Measurements from ENCODE around the gene IL12A. TPM values are rescaled to one million over a fixed set of nuclear protein-coding genes. Genes with fewer than 3 reads are reported as not detected.

The IL12A gene
- total RNA-seq, 2 donors from 2014 or later: 0.25 to 0.69 TPM

- Histone ChIP-seq H3K27ac (no peak overlapping the region), H3K36me3 (no peaks in the 10 kb centered on the region), H3K27me3 (no peaks in the 10 kb centered on the region), H3K4me3 (no peak overlapping the region), H3K9ac (ENCODE audit: low read depth in 2 of 2, low read length in 2 of 2) (no peak overlapping the region), H3K4me1 (no peaks in the 10 kb centered on the region), H3K9me3 (no peaks in the 10 kb centered on the region)
- TF ChIP-seq, protein P1, sequence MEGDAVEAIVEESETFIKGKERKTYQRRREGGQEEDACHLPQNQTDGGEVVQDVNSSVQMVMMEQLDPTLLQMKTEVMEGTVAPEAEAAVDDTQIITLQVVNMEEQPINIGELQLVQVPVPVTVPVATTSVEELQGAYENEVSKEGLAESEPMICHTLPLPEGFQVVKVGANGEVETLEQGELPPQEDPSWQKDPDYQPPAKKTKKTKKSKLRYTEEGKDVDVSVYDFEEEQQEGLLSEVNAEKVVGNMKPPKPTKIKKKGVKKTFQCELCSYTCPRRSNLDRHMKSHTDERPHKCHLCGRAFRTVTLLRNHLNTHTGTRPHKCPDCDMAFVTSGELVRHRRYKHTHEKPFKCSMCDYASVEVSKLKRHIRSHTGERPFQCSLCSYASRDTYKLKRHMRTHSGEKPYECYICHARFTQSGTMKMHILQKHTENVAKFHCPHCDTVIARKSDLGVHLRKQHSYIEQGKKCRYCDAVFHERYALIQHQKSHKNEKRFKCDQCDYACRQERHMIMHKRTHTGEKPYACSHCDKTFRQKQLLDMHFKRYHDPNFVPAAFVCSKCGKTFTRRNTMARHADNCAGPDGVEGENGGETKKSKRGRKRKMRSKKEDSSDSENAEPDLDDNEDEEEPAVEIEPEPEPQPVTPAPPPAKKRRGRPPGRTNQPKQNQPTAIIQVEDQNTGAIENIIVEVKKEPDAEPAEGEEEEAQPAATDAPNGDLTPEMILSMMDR (IDR thresholded peaks at IDR 0.05): no peak
- no peak for DNase-seq
- intact Hi-C loops (cut with DNase I): no loop called here
Observed at GRCh38 chr3:159948429-159949144, 40.0 kb upstream of the IL12A start.

DNA sequence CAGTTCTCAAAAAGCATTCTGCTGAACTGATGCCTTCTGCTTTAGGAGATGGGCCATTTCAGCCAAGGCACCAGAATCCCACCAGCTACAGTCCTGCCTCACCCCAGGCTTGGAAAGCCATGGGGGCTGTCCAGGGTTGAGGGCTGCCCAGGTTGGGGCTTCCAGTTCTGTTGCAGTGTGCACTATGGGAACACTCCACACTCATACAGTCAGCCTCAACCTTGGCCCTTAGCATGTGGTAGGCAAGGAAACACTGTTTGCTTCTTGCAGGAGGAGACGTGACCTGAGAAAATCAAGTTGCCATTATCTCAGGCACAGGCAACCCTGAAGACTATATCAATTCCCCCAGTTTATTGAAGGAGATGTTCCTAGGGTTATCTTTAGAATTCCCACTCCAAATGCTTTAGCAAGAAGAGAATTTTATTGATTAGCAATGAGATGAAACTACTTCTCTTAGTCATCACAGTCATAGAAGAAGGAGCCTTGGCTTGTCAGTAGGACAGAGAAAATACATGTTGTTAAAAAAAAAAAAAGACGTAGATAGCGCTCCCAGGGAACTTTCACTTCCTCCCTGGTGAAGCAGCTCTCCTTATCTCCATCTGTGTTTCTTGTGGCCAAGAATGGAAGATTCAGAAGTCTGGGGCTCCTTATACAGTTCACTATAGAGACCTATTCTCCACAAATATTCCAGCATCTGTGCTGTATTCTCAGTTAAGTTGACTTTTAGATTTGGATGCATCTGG, 38.3 kb upstream of the IL12A start:
- Histone ChIP-seq H3K36me3 (no peaks in the 10 kb centered on the region), H3K27me3 (no peaks in the 10 kb centered on the region), H3K27ac (no peak overlapping the region), H3K9ac (ENCODE audit: low read depth in 2 of 2, low read length in 2 of 2) (no peak overlapping the region), H3K9me3 (no peaks in the 10 kb centered on the region), H3K4me1 (no peaks in the 10 kb centered on the region), H3K4me3 (no peak overlapping the region)
- TF ChIP-seq, protein P1 (IDR thresholded peaks at IDR 0.05): no peak
- no peak for DNase-seq
- intact Hi-C loops (cut with DNase I): no loop called here

- Histone ChIP-seq H3K9ac (ENCODE audit: low read depth in 2 of 2, low read length in 2 of 2) (no peak overlapping the region), H3K4me1 (no peaks in the 10 kb centered on the region), H3K27ac (no peak overlapping the region), H3K36me3 (no peaks in the 10 kb centered on the region), H3K9me3 (no peaks in the 10 kb centered on the region), H3K27me3 (no peaks in the 10 kb centered on the region), H3K4me3 (no peak overlapping the region)
- no peak for DNase-seq
- TF ChIP-seq, protein P1 (IDR thresholded peaks at IDR 0.05): no peak
- intact Hi-C loops (cut with DNase I): no loop called here
Observed at GRCh38 chr3:159951540-159951939, 37.1 kb upstream of the IL12A start.

GRCh38 chr3:159953325-159954085, 35.1 kb upstream of the IL12A start:
- Histone ChIP-seq H3K9ac (ENCODE audit: low read depth in 2 of 2, low read length in 2 of 2) (no peak overlapping the region), H3K36me3 (no peaks in the 10 kb centered on the region), H3K27me3 (no peaks in the 10 kb centered on the region), H3K4me3 (no peak overlapping the region), H3K4me1 (no peaks in the 10 kb centered on the region), H3K27ac (no peak overlapping the region), H3K9me3 (no peaks in the 10 kb centered on the region)
- no peak for DNase-seq
- intact Hi-C loops (cut with DNase I): no loop called here
- TF ChIP-seq, protein P1 (IDR thresholded peaks at IDR 0.05): no peak

Measured in colonic mucosa (tissue), 4 donors.